ENCODE data around the gene CAMKK2.

DNA sequence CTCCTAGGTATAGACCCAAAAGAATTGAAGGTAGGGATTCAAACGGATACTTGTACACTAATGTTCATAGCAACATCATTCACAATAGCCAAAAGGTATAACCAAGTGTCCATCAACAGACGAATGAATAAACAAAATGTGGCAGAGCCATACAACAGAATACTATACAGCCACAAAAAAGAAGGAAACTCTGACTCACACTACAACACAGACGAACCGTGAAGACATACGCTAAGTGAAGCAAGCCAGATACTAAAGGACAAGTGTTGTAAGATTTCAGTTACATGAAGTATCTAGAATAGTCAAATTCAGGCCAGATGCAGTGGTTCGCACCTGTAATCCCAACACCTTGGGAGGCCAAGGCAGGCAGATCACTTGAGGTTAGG is 19.1 kb downstream of the CAMKK2 start:
- no peak for TF ChIP-seq CAMTA2 (CRISPR knock-in tag; conservative IDR thresholded peaks at IDR 0.05)
- TF ChIP-seq CEBPG (CRISPR knock-in tag; IDR thresholded peaks at IDR 0.05) = no peak
- no peak for TF ChIP-seq CEBPG (tag; conservative IDR thresholded peaks at IDR 0.05 in 1 of 2, IDR thresholded peaks at IDR 0.05 in 1 of 2)
- TF ChIP-seq TAF15 (IDR thresholded peaks at IDR 0.05; ENCODE audit: low read depth, low read length) = no peak
- TF ChIP-seq POLR2A (conservative IDR thresholded peaks at IDR 0.05) = no peak

Measured in K562 (cell line).